Astrocyte (in vitro differentiated cells and primary cell): Measurements from ENCODE around the gene CSPG4. TPM values are rescaled to one million over a fixed set of nuclear protein-coding genes. Genes with fewer than 3 reads are reported as not detected.

ENCODE experiments used
- DNase-seq: peaks from one replicate; pipeline ENCODE4 v3.0.0-alpha.2; 2010; ENCODE audit warnings: low read depth
- FAIRE-seq: peaks from 2 replicates; lab custom pipeline; 2011; peaks lifted over from hg19 to GRCh38; lab: Jason Lieb, UNC
- H2AFZ ChIP-seq: 2 replicates; pipeline ENCODE4 v1.6.0; 2012; ENCODE audit warnings: low read depth, low read length, inconsistent platforms
- H3K27ac ChIP-seq: 2 replicates; pipeline ENCODE4 v1.5.1; 2011; ENCODE audit warnings: low read depth, low read length, inconsistent platforms
- H3K27me3 ChIP-seq: 2 replicates; pipeline ENCODE4 v1.6.0; 2011; ENCODE audit warnings: low read length, inconsistent platforms; ENCODE audit not compliant: insufficient read depth
- H3K36me3 ChIP-seq: 2 replicates; pipeline ENCODE4 v1.5.1; 2011; ENCODE audit warnings: low read length, inconsistent platforms; ENCODE audit not compliant: insufficient read depth
- H3K4me1 ChIP-seq: 2 replicates; pipeline ENCODE4 v1.5.1; 2011; ENCODE audit warnings: low read length, inconsistent platforms; ENCODE audit not compliant: insufficient read depth
- H3K4me2 ChIP-seq: 2 replicates; pipeline ENCODE4 v1.6.0; 2012; ENCODE audit warnings: low read length, inconsistent platforms
- H3K4me3 ChIP-seq: 2 replicates; pipeline ENCODE4 v1.5.1; 2011; ENCODE audit warnings: low read depth, mild to moderate bottlenecking, low read length, inconsistent platforms; ENCODE audit not compliant: insufficient read depth
- H3K79me2 ChIP-seq: 2 replicates; pipeline ENCODE4 v1.6.0; 2012; ENCODE audit warnings: mild to moderate bottlenecking, low read length, inconsistent platforms; ENCODE audit not compliant: insufficient read depth
- H3K9ac ChIP-seq: 2 replicates; pipeline ENCODE4 v1.6.0; 2012; ENCODE audit warnings: mild to moderate bottlenecking, low read length, inconsistent platforms
- H3K9me3 ChIP-seq: 2 replicates; pipeline ENCODE4 v1.5.1; 2012; ENCODE audit warnings: low read depth, mild to moderate bottlenecking, low read length, inconsistent platforms; ENCODE audit not compliant: insufficient read depth
- H4K20me1 ChIP-seq: 2 replicates; pipeline ENCODE4 v1.6.0; 2012; ENCODE audit warnings: low read length, inconsistent platforms; ENCODE audit not compliant: insufficient read depth
- H3K27ac Mint-ChIP-seq: one replicate; pipeline ENCODE4 v1.8.0; 2021; ENCODE audit warnings: mild to moderate bottlenecking, mixed read lengths; ENCODE audit not compliant: unreplicated experiment
- H3K27me3 Mint-ChIP-seq: one replicate; pipeline ENCODE4 v1.8.0; 2021; ENCODE audit warnings: low read depth, mixed read lengths; ENCODE audit not compliant: unreplicated experiment
- H3K36me3 Mint-ChIP-seq: one replicate; pipeline ENCODE4 v1.8.0; 2021; ENCODE audit warnings: low read depth, mixed read lengths; ENCODE audit not compliant: unreplicated experiment
- H3K4me1 Mint-ChIP-seq: one replicate; pipeline ENCODE4 v1.8.0; 2021; ENCODE audit warnings: low read depth, mixed read lengths; ENCODE audit not compliant: unreplicated experiment
- H3K4me3 Mint-ChIP-seq: one replicate; pipeline ENCODE4 v1.8.0; 2021; ENCODE audit warnings: mild to moderate bottlenecking, moderate library complexity, mixed read lengths; ENCODE audit not compliant: unreplicated experiment
- H3K9me3 Mint-ChIP-seq: one replicate; pipeline ENCODE4 v1.8.0; 2021; ENCODE audit warnings: mild to moderate bottlenecking, mixed read lengths; ENCODE audit not compliant: unreplicated experiment
- CTCF ChIP-seq: IDR thresholded peaks from 2 replicates; pipeline ENCODE4 v1.5.1; 2011; ENCODE audit warnings: low read depth, mild to moderate bottlenecking, inconsistent platforms, low read length, moderate library complexity; ENCODE audit not compliant: insufficient read depth
- EZH2 ChIP-seq: IDR thresholded peaks from 2 replicates; pipeline ENCODE4 v1.6.1; 2012; ENCODE audit warnings: mild to moderate bottlenecking, low read length, inconsistent platforms; ENCODE audit not compliant: insufficient read depth
- total RNA-seq: library from RNA; stranded (reverse); gene quantifications from 2 replicates; pipeline ENCODE4 v1.2.1, GENCODE V29; 2021

CSPG4 gene
- total RNA-seq, 1 donor from 2014 or later: 26.9 TPM

GRCh38 chr15:75639709-75640482, 72.8 kb downstream of the CSPG4 start, which contains the start of gene IMP3:
IMP3 (minus strand) TSS chr15:75640224; CDS start chr15:75640168, 56 bp downstream.
- Histone ChIP-seq H2AFZ (peak within 1 kb of the TSS; percentile 91), H3K27ac (peak within 1 kb of the TSS; percentile 77), H3K4me3 (peak within 1 kb of the TSS; percentile 93), H3K79me2 (peaks cover 41% of the 10 kb centered on the region), H3K27me3 (no peaks in the 10 kb centered on the region), H3K36me3 (no peaks in the 10 kb centered on the region), H3K9ac (peak within 1 kb of the TSS; percentile 89), H3K9me3 (no peaks in the 10 kb centered on the region), H3K4me2 (peak within 1 kb of the TSS; percentile 98), H3K4me1 (peaks cover 30% of the 10 kb centered on the region), H4K20me1 (peaks cover 24% of the 10 kb centered on the region)
- peak within 1 kb of the TSS; percentile 95 for H3K4me3 Mint-ChIP-seq
- H3K27ac Mint-ChIP-seq: peak within 1 kb of the TSS; percentile 81
- H3K27me3 Mint-ChIP-seq: no peaks in the 10 kb centered on the region
- H3K4me1 Mint-ChIP-seq: peaks cover 12% of the 10 kb centered on the region
- TF ChIP-seq EZH2 (no peak), CTCF (no peak)
- H3K9me3 Mint-ChIP-seq: no peaks in the 10 kb centered on the region
- DNase-seq (peak; percentile 94), FAIRE-seq (peak; percentile 80)
- no peaks in the 10 kb centered on the region for H3K36me3 Mint-ChIP-seq

GRCh38 chr15:75639191-75639708, 73.4 kb downstream of the CSPG4 start:
- DNase-seq: peak; percentile 44
- FAIRE-seq: no peak
- peaks cover 41% of the 10 kb centered on the region for H3K79me2 ChIP-seq
- TF ChIP-seq EZH2 (no peak), CTCF (no peak)
- no peaks in the 10 kb centered on the region for H3K27me3 ChIP-seq
- H3K4me1 Mint-ChIP-seq: peaks cover 10% of the 10 kb centered on the region
- H3K4me2 ChIP-seq: peak overlapping the region; percentile 98
- peak overlapping the region; percentile 41 for H3K27ac Mint-ChIP-seq
- peaks cover 24% of the 10 kb centered on the region for H4K20me1 ChIP-seq
- H3K36me3 Mint-ChIP-seq: no peaks in the 10 kb centered on the region
- peak overlapping the region; percentile 91 for H2AFZ ChIP-seq
- H3K27me3 Mint-ChIP-seq: no peaks in the 10 kb centered on the region
- H3K4me3 Mint-ChIP-seq: peak overlapping the region; percentile 95
- H3K9me3 Mint-ChIP-seq: no peaks in the 10 kb centered on the region
- peak overlapping the region; percentile 89 for H3K9ac ChIP-seq
- H3K4me1 ChIP-seq: peaks cover 26% of the 10 kb centered on the region
- H3K27ac ChIP-seq: peak overlapping the region; percentile 77
- H3K4me3 ChIP-seq: peak overlapping the region; percentile 93
- no peaks in the 10 kb centered on the region for H3K9me3 ChIP-seq
- no peaks in the 10 kb centered on the region for H3K36me3 ChIP-seq
